ENCODE results near the gene AMFR. TPM values are rescaled to one million over a fixed set of nuclear protein-coding genes. Genes with fewer than 3 reads are reported as not detected.

AMFR gene
- polyA plus RNA-seq, 3 donors, result 36.6 to 47.3 (median 38.0) TPM

DNA sequence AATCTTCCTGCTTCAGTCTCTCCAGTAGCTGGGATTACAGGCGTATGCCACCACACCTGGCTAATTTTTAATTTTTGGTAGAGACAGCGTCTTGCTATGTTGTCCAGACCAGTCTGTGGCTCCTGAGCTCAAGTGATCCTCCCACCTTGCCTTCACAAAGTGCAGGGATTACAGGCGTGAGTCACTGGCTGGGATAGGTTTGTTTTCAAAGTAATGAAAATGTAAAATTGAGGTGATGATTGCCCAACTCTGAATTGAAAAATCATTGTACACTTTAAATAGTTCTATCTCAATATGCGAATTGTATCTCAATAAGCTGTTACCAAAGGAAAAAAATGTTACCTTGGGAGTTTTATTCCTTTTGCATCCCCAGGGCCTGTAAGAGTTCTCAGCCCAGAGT, 1.2 kb upstream of the AMFR start:
- 88 to 93% (median 88%) methylated on average over 4 of the region's 4 CpGs for WGBS, 3 donors
- peak overlapping the region; percentile 44 for H3K27ac ChIP-seq (ENCODE audit: low read depth, low read length)

DNA sequence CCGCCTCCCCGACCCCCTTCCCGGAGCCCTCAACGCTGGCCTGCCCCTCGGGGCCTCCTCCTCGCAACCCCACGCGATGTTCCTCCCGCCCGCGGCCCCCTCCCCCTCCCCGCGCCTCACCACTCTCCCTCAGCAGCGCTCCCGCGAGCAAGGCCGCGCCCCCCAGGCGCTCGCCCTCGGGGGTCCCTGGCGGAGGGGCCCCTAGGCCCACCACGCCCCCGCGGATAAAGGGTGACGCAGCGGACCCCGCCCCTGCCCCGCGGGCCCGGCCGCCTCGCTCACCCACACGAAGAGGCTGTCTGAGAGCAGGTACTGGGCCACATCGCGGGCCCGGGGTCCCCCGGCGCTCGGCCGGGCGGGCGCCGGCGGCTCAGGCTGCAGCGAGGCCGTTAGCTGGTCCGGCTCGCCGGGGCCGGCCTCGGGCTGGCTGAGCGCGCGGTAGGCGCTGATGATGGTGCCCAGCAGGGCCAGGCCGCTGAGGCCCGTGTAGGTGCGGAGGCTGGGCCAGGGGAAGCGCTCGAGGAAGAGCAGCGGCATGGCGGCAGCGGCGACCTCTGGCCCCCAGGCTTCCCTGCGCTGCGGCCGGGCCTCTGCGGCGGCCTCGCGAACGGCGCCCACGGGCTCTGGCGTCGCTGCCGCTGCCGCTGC, 430 bp downstream of the AMFR start:
- WGBS, 3 donors, result 0 to 1% (median 1%) methylated on average over 58 to 79 of the region's 79 CpGs
- H3K27ac ChIP-seq (ENCODE audit: low read depth, low read length), result no peak overlapping the region

DNA sequence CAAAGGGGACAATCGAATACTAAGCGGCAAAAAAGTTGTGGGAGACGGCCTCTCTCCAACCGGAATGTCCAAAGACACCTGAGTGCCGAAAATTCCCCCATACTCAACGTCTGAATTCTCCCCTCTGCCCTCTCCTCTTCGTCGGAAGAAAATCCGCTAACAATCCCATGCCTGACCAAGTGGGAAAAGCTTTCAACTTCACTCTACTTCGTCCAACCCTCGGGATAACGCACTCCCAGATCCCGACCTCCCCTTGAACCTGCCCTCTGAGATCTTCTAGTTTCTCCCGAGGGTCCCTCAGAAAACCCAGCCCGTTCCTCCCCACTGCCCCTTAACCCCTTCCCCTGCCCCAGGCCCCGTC, 961 bp downstream of the AMFR start:
- H3K27ac ChIP-seq (ENCODE audit: low read depth, low read length), result no peak overlapping the region
- WGBS, 3 donors, result 1% methylated on average over 16 of the region's 16 CpGs

DNA sequence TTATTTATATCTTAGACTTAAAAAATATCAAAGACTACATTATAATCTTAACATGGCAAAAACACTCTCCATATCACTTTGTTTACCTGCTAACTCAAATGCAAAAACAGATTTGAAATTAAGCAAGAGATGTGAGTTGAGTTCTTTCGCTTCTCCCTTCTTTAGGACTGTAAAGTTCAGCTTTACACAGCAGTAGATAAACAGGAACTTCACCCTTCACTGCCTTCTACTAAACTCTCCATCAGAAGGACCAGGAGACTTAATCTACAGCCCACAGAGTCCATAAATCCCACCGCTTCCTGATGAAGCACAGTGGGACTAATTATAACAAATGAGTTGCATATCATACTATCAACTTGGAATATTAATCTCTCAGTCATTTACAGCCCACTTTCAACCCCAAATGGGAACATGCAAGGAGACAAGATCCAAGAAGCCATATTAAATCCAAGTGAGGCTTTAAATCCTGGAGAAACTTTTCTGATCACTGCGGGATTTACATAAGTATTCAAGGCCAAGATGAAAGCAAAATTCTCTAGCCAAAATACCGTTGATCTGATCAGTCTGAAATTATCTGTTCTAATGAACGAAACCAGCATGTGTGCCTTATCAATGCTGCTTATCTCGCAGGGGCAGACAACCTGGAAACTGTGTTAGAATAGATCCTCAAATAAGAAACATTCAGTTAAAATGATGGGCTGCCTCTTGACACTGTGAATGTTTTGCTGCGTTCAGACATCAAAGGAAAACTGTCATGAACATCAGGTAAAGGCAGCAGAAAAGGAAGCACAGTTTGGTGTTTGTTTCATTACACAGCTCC, 1.6 kb downstream of the AMFR start:
- whole genome bisulfite sequencing, 3 donors, result 23 to 25% (median 24%) methylated on average over 7 of the region's 7 CpGs
- no peak overlapping the region for H3K27ac ChIP-seq (ENCODE audit: low read depth, low read length)

DNA sequence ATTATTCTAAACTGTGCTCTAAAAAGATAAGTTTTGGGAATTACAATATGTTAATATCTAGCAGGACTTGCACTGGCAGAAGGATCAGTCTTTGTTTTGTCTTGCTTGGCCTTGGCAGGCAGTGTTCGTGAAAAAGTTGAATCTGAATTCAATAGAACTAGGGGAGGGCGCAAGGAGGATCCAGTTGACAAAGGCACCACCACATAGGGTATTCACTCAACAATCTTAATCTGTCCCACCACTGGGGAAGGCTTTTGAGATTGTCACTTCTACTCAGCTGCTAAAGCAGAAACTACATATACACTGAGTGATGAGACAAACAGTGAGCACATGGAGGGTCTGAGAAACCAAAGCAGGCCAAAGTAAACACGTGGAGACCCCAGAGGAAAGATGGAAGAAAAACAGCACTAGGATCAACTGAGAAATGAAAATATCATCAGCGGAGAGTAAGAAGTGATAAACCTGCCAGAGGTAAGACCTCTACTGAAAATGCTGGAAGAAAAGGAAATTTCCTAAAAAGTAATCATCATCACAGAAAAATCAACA, 2.4 kb downstream of the AMFR start:
- WGBS, 3 donors, result 61 to 83% (median 78%) methylated on average over 4 of the region's 4 CpGs
- no peak overlapping the region for H3K27ac ChIP-seq (ENCODE audit: low read depth, low read length)

DNA sequence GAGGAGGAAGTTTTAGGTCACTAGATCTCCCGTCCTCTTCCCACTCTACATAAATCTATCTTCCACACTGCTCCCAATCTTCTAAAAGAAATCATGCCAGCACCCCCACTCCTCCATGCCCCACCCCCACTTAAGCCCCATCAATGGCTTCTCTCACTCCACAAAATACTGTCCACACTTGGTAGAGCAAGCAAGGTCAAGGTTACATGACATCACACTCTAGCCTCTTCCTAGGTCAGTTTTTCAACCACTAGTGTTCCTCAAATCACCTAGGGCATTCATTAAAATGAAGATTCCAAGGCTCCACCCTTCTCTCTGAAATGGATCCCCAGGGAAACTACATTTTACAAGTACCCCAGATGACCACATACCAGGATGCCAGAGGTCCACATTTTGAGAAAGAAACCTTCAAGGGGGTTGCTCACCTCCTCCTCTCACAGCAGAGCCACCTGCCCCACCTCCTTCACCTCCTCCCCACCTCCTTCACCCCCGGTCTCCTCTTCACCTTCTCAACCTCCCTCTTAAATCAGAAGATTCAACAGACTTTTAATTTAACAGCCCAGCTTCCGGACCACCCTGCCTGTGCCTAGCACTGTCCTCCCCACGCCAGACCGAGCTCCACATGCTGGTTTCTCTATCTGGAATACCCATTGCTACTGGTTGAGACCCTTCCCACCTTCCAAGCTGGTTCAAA, 3.2 kb downstream of the AMFR start:
- WGBS, 3 donors, result 86 to 87% (median 86%) methylated on average over 5 of the region's 5 CpGs
- H3K27ac ChIP-seq (ENCODE audit: low read depth, low read length), result no peak overlapping the region

DNA sequence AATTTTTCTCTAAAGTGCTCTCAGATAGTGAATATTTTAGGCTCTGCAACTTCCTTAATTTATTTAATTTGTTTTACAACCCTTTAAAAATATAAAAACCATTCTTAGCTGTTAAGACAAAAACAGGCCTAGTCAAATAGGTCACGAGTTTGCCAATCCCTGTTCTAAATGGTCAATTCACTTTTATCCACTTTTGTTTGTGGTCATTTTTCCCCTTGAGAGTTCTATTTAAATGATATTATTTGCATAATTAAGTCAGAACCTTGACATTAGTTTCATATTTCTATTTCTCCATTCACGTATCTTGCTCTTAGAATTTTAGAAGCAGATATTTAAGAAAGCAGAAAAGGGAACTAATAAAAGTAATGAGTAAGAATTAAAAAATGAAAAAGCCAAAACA, 4.0 kb downstream of the AMFR start:
- WGBS, 3 donors, result 87 to 91% (median 87%) methylated on average over 2 of the region's 2 CpGs

DNA sequence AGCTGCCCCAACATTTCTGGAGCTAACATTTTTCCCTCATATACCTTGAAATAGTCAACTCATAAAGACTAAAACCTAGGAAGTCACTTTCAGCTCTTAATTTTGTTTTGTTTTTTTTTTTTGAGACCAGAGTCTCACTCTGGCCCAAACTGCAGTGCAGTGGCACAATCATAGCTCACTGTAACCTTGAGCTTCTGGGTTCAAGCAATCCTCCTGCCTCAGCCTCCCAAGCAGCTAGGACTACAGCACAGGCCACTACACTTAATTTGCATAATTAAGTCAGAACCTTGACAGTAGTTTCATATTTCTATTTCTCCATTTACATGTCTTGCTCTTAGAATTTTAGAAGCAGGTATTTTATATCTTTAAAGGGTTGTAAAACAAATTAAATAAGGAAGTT, 4.7 kb downstream of the AMFR start:
- no peak overlapping the region for H3K27ac ChIP-seq (ENCODE audit: low read depth, low read length)

More for the DNA sequence above, 4.0 kb downstream of the AMFR start:
- no peak overlapping the region for H3K27ac ChIP-seq (ENCODE audit: low read depth, low read length)

DNA sequence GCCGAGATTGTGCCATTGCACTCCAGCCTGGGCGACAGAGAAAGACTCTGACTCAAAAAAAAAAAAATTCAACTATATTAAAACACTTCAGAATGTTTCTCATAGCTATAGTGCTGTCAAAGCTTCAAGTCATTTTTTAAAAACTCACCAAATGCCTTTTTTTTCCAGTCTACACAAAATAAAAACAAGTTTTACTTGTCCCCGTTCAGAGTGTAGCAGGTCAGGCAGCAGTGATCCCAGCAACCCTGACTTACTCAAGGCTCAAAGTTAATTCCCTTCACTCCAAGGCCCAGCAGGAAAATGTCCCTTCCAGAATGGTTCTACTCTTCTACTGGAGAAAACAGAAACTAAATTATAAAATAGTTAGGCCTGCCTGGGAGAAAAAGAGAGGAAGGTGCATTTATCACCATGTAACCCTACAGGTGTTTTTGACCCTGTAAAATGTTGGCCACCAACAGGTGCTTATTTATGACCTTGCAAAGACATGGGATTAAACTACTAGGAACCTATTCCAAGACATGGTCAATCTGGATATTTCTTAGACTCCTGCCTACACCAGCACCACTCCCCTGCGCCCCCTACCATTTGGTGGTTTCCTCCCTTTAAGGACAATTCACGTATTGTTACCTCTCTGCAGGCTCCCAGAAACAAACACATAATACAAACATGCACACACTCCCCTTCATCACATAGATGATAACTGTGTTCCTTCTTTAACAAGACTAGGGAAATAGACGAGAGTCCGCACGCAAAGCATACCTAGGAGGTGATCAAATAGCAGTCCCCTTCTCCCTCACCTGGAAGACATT, 5.4 kb downstream of the AMFR start:
- no peak overlapping the region for H3K27ac ChIP-seq (ENCODE audit: low read depth, low read length)
- 46 to 91% (median 90%) methylated on average over 8 of the region's 8 CpGs for WGBS, 3 donors

DNA sequence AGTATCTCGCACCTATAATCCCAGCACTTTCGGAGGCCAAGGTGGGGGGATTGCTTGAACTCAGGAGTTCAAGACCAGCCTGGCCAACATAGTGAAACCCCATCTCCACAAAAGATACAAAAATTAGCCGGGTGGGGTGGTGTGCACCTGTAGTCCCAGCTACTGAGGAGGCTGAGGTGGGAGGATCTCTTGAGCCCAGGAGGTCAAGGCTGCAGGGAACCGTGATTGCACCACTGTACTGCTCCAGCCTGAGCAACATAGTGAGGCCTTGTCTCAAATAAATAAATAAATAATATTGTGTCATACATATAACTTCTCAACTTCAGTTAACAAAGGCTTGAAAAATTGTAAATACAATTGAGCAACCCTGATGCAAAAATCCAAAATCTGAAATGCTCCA, 8.2 kb downstream of the AMFR start:
- 92 to 98% (median 97%) methylated on average over 4 of the region's 4 CpGs for WGBS, 3 donors

DNA sequence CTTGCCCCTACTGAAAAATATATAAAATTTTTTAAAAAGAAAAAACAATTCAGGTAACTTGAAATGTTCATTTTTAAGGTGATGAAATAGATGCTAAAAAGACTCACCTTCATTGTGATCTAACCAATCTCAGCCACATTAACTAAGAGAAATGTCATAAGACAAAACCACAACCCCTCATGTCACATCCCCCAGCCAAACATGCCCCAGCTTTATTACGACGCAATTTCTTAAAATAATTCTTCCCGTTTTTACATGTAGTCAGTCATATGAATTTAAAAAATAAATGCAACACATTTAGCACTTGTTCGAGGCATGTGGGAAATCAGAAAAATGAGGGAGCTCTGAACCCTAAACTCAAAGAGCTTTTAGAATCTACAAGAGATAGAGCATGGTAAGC, 9.5 kb downstream of the AMFR start:
- no peak overlapping the region for H3K27ac ChIP-seq (ENCODE audit: low read depth, low read length)
- 50 to 90% (median 72%) methylated on average over 4 of the region's 4 CpGs for WGBS, 3 donors

More for the DNA sequence above, 8.2 kb downstream of the AMFR start:
- H3K27ac ChIP-seq (ENCODE audit: low read depth, low read length), result no peak overlapping the region

DNA sequence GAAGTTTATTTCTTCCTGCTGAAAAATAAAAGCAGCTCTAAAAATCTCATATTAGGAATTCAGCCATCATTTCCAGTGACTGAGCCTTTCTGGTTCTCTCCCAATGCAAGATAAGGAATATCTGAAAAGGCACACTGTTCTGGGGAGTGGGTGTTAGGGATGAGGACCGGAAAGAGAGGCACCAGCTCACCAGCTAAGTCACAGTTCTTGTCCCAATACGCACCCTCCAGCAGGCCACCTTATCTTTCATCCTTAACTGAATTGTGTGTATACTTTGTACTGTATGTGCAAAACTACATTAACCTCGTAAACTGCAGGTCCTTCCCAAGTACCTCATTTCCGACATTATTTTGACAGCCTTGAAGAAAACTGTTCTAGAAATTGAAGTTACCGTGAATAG, 11.0 kb downstream of the AMFR start:
- H3K27ac ChIP-seq (ENCODE audit: low read depth, low read length), result no peak overlapping the region
- WGBS, 3 donors, result 75 to 93% (median 88%) methylated on average over 5 of the region's 5 CpGs

DNA sequence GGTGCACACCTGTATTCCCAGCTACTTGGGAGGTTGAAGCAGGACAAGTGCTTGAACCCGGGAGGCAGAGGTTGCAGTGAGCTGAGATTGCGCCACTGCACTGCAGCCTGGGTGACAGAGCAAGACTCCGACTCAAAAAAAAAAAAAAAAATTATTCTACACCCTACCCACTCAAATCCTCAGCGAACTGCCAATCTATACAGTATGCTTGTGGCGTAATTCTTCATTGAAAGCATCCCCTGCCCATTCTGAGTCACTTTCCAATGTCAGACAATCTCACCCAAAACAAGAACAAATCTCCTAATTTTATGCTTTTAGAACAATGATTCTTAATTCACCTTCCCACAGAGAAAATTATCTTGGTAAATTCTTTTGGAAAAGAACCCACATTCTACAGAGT, 12.0 kb downstream of the AMFR start:
- H3K27ac ChIP-seq (ENCODE audit: low read depth, low read length), result no peak overlapping the region
- WGBS, 3 donors, result 79 to 89% (median 84%) methylated on average over 4 to 5 of the region's 5 CpGs

DNA sequence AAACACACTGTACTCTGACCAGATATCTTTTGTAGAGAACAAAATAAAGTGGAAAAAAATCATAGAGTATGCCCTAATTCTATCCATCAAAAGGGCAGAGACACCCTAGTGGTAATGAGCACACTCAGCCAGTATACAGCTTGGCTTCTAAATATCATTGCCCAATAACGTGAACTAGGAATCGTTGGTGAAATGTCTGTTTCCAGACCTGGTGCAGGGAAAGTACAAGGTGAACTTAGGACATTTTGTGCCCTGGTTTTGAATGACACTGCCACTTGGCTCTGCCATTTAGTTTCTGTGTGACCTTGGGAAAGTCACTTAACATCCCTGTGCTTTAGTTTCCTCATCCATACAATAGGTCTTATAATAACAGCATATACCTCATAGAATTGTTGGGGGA, 13.7 kb downstream of the AMFR start:
- 95 to 97% (median 95%) methylated on average over 2 of the region's 2 CpGs for WGBS, 3 donors

DNA sequence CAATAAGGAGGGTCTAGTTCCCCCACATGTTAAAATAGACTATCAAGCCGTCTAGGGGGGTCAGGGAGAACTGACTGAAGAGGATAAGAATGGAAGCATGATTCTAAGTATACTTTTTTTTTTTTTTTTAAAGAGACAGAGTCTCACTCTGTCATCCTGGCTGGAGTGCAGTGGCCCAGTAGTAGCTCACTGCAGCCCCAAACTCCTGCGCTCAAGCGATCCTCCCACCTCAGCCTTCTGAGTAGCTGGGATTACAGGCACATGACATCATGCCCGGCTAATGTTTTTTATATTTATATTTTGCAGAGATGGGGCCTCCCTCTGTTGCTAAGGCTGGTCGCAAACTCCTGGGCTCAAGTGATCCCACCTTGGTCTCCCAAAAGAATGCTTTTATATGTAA, 14.2 kb downstream of the AMFR start:
- WGBS, 3 donors, result 87 to 96% (median 88%) methylated on average over 5 of the region's 5 CpGs
- no peak overlapping the region for H3K27ac ChIP-seq (ENCODE audit: low read depth, low read length)

More for the DNA sequence above, 13.7 kb downstream of the AMFR start:
- no peak overlapping the region for H3K27ac ChIP-seq (ENCODE audit: low read depth, low read length)

DNA sequence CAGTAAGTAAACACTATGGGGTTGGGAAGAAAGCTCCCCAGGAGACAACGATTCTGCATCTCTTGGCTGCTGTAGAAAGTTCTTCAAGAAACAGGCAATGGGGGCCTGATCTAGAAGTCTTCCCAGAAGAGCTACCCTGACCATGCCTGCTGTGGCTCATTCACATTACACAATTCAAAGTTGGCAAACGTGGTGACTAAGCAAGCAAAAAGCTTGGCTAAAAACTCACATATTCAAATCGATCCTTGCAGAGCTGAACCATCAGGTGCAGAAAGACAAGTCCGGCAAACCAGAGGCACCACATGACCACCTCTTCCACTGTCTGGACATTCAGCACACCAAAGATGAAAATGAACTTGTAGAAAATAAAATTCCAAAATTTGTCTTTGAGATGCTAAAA, 16.1 kb downstream of the AMFR start:
- no peak overlapping the region for H3K27ac ChIP-seq (ENCODE audit: low read depth, low read length)
- 42 to 66% (median 53%) methylated on average over 4 of the region's 4 CpGs for WGBS, 3 donors

DNA sequence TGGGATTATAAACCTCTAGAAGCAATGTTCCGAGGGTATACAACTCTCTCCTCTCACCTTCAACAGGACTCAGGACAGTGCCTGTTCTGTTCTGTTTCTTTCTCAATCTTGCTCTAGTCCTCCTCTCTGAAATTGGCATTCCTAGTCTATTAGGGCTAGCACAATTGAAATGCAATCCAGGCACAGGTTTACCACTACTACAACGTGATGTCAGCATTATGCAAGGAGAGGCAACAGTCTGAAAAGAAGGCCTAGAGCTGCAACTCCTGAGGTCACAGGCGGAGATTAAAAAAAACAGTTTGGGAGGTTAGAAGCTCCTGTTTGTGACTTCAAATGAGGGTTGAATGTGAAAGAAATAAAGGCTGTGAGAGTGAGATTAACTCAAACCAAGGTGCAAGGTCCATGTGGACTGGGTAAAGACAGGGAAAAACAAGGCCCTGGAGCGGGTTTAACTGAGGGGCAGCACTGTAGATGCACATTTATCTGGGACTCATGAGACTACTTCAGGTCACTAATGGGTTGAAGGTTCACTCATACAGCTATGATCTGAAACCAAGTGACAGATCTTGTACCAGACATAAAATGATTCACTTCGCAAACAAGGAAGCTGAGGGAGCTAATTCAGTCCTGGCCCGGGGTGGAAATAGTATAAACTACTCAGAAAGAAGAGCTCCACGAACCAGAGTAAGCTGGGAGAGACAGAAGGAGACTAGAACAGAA, 16.8 kb downstream of the AMFR start:
- no peak overlapping the region for H3K27ac ChIP-seq (ENCODE audit: low read depth, low read length)
- WGBS, 3 donors, result 81 to 92% (median 85%) methylated on average over 7 of the region's 7 CpGs
